NCI-H460 (cell line): Measurements from ENCODE around the gene SAPCD1. TPM values are rescaled to one million over a fixed set of nuclear protein-coding genes. Genes with fewer than 3 reads are reported as not detected.
"Not testable (repeated sequence)": the region's sequence is repeated elsewhere in the genome, so short reads cannot be mapped to it uniquely, and the experiment has no call there.

ENCODE experiments used
- DNase-seq: peaks from one replicate; pipeline ENCODE4 v3.0.0-alpha.2; 2016; ENCODE audit warnings: low read depth; ENCODE audit errors: extremely low read depth
- total RNA-seq: library from RNA; depleted of rRNA; stranded (reverse); fragments of >200 nt; shearing (Covaris generic); gene quantifications from 2 replicates; pipeline ENCODE4 v1.2.3, GENCODE V29; 2014

Gene SAPCD1
- total RNA-seq, 1 experiment from 2014 or later, result 4.7 TPM

- no peak for DNase-seq
Measured at GRCh38 chr6:31775633-31776484, 13.4 kb downstream of the SAPCD1 start.

- DNase-seq, result no peak
Measured at GRCh38 chr6:31776485-31776988, 14.1 kb downstream of the SAPCD1 start.

GRCh38 chr6:31776989-31777666 lies 14.7 kb downstream of the SAPCD1 start, which contains the start of gene VWA7:
VWA7 (minus strand) TSS chr6:31777328; CDS start chr6:31776779, 549 bp downstream.
- peak; percentile 50 for DNase-seq

GRCh38 chr6:31777667-31778050 lies 15.2 kb downstream of the SAPCD1 start:
- no peak for DNase-seq

- no peak for DNase-seq
Measured at GRCh38 chr6:31778193-31778592, 15.7 kb downstream of the SAPCD1 start.

GRCh38 chr6:31778999-31779885 lies 16.8 kb downstream of the SAPCD1 start:
- no peak for DNase-seq

- DNase-seq, result no peak
Measured at GRCh38 chr6:31779908-31780307, 17.5 kb downstream of the SAPCD1 start.

GRCh38 chr6:31780507-31781243 lies 18.2 kb downstream of the SAPCD1 start:
- no peak for DNase-seq

GRCh38 chr6:31781244-31782125 lies 19.0 kb downstream of the SAPCD1 start:
- no peak for DNase-seq

GRCh38 chr6:31782126-31782855 lies 19.8 kb downstream of the SAPCD1 start:
- no peak for DNase-seq

- DNase-seq, result no peak
Measured at GRCh38 chr6:31784098-31784925, 21.9 kb downstream of the SAPCD1 start.

GRCh38 chr6:31785475-31785874 lies 23.0 kb downstream of the SAPCD1 start:
- no peak for DNase-seq

GRCh38 chr6:31791324-31792089 lies 29.1 kb downstream of the SAPCD1 start:
- peak; percentile 22 for DNase-seq

- DNase-seq, result no peak
Measured at GRCh38 chr6:31792090-31792374, 29.6 kb downstream of the SAPCD1 start.

GRCh38 chr6:31792761-31793171 lies 30.3 kb downstream of the SAPCD1 start:
- no peak for DNase-seq

- not testable (repeated sequence) for DNase-seq
Measured at GRCh38 chr6:31793927-31794245, 31.4 kb downstream of the SAPCD1 start.

- DNase-seq, result no peak
Measured at GRCh38 chr6:31794294-31794865, 31.9 kb downstream of the SAPCD1 start.
